Kidney (tissue), 14 donors: ENCODE measurements around the gene SWAP70. TPM values are rescaled to one million over a fixed set of nuclear protein-coding genes. Genes with fewer than 3 reads are reported as not detected.

Experiments used
- DNase-seq, 5 donors: peaks; one replicate each; pipeline ENCODE4 v3.0.0-alpha.2; 2013 to 2020
- FAIRE-seq: peaks from 2 replicates; lab custom pipeline; 2012; peaks lifted over from hg19 to GRCh38; lab: Jason Lieb, UNC
- H3K27ac ChIP-seq, 2 donors: one replicate each; pipeline ENCODE4 v1.7.0; 2013; ENCODE audit warnings: low read depth in 2 of 2, low read length in 2 of 2, inconsistent platforms in 1 of 2
- H3K27me3 ChIP-seq: one replicate; pipeline ENCODE4 v1.7.1; 2013; ENCODE audit warnings: low read length, inconsistent platforms; ENCODE audit not compliant: control insufficient read depth, insufficient read depth
- H3K36me3 ChIP-seq, 3 donors: one replicate each; pipeline versions ENCODE4 v1.7.0 to v1.7.1; 2013; ENCODE audit warnings: low read length in 3 of 3, control low read depth in 1 of 3, inconsistent platforms in 1 of 3; ENCODE audit not compliant: insufficient read depth in 3 of 3, control insufficient read depth in 2 of 3
- H3K4me1 ChIP-seq, 3 donors: one replicate each; pipeline versions ENCODE4 v1.7.0 to v1.7.1; 2013; ENCODE audit warnings: low read length in 3 of 3, inconsistent platforms in 1 of 3, low read depth in 1 of 3; ENCODE audit not compliant: control insufficient read depth in 2 of 3, insufficient read depth in 2 of 3
- H3K4me3 ChIP-seq, 3 donors: one replicate each; pipeline versions ENCODE4 v1.7.0 to v1.8.1; 2013; ENCODE audit warnings: low read length in 3 of 3, control low read depth in 1 of 3, inconsistent platforms in 1 of 3
- H3K9ac ChIP-seq, 3 donors: one replicate each; pipeline versions ENCODE4 v1.7.0 to v1.7.1; 2013; ENCODE audit warnings: low read length in 3 of 3, control low read depth in 1 of 3, inconsistent platforms in 1 of 3
- H3K9me3 ChIP-seq, 3 donors: one replicate each; pipeline versions ENCODE4 v1.7.0 to v1.7.1; 2013; ENCODE audit warnings: low read length in 3 of 3, control low read depth in 1 of 3, inconsistent platforms in 1 of 3; ENCODE audit not compliant: control insufficient read depth in 2 of 3, insufficient read depth in 1 of 3
- CTCF ChIP-seq: IDR thresholded peaks from 3 replicates; pipeline ENCODE4 v1.5.1; 2012; ENCODE audit warnings: mild to moderate bottlenecking, moderate library complexity, borderline replicate concordance; ENCODE audit not compliant: insufficient read depth; ENCODE audit errors: extremely low read depth
- intact Hi-C: fragments of 100-400 bp; cut with DNase I; formaldehyde crosslinking; loops from one replicate; pipeline ENCODE4 v1.11.1; 2022
- polyA plus RNA-seq: library from polyadenylated mRNA; stranded (reverse); fragments of 350-450 nt; fragmentation: Illumina TruSeq; extraction: RNeasy Lipid Tissue Mini Kit (QIAGEN cat#74804); gene quantifications from one replicate; pipeline ENCODE4 v1.2.3, GENCODE V29; 2014; ENCODE audit warnings: low read depth, low replicate concordance; ENCODE audit not compliant: insufficient read depth
- total RNA-seq: library from RNA; stranded (reverse); fragmentation: NEBNext Ultra II Directional; extraction: Animal tissue kit (Norgen Biotek cat#: 25700); gene quantifications from one replicate; pipeline ENCODE4 v1.2.1, GENCODE V29; 2021
- donor health status: control.
- donor health status: control.
- donor health status: control.
- donor health status: control.
- donor health status: control.
- donor health status: DM: yes; HTN: yes; CAD: no.
- donor health status: Normal renal cell carcinoma (clear cell type).

The SWAP70 gene
- total and polyA plus RNA-seq, 2 donors from 2014 or later = 11.1 to 61.0 TPM

GRCh38 chr11:9784602-9785315 is 120.9 kb downstream of the SWAP70 start:
- no peak for FAIRE-seq
- peaks cover 6 to 33% (median 20%) of the 10 kb centered on the region in 3 donors for H3K36me3 ChIP-seq
- DNase-seq = no peak
- TF ChIP-seq CTCF = no peak
- no peak overlapping the region for H3K4me3 ChIP-seq
- no peak overlapping the region for H3K27ac ChIP-seq
- intact Hi-C loops = no loop called here
- no peaks in the 10 kb centered on the region for H3K9me3 ChIP-seq
- H3K27me3 ChIP-seq = no peaks in the 10 kb centered on the region
- no peaks in the 10 kb centered on the region for H3K4me1 ChIP-seq
- H3K9ac ChIP-seq = no peak overlapping the region

DNA sequence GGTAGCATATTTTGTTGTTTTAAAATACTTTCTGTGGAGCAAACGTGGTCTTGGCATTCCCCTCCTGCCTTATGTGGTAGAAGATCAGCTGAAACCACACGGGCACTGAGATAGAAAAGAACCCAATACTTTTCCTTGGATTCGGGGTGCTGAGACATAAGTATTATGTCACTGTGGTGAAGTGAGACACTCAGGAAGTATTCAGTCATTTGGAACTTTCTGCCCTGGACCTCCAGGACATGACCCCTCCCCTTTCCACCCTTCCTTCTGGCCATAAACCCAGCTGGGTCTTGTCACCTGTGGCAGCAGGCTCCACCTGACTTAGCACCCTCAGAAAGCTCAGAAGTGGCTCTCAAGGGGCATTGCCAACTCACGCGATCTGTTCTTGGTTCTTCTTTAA is 123.4 kb downstream of the SWAP70 start:
- Histone ChIP-seq H3K27me3 (no peaks in the 10 kb centered on the region), H3K9ac (no peak overlapping the region), H3K27ac (no peak overlapping the region), H3K4me1 (no peaks in the 10 kb centered on the region), H3K4me3 (no peak overlapping the region), H3K36me3 (peaks cover 0 to 22% (median 7%) of the 10 kb centered on the region in 3 donors), H3K9me3 (no peaks in the 10 kb centered on the region)
- DNase-seq (peak in 1 of 5 donors; percentile 7), FAIRE-seq (no peak)
- intact Hi-C loops = no loop called here
- TF ChIP-seq CTCF = no peak

DNA sequence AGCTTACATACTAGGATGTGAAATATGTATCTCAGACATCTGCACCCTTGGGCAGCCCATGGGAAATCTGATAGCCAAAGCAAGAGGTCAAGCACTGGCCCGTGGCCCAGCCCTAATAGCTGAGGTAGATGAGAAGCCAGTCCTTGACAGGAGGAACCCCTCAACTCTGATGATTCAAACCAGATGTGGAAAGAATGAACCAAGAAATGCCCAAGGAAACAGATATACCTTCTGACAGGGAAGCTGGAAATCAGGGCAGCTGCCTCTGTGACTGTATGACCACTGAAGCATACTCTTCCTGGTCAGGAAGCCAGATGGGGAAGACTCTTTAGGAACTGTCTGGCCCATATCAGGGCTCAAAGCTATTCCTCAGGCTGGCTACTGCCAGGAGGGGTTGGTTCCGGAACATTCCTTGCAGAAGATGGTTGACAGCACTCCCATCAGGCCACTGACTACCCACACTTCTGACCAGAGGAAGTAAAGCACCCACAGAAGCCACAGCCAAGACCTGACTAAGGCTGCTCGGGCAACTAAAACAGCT is 124.2 kb downstream of the SWAP70 start:
- H3K27ac ChIP-seq = no peak overlapping the region
- intact Hi-C loops = no loop called here
- no peak for FAIRE-seq
- H3K27me3 ChIP-seq = no peaks in the 10 kb centered on the region
- no peaks in the 10 kb centered on the region for H3K4me1 ChIP-seq
- H3K9ac ChIP-seq = no peak overlapping the region
- no peaks in the 10 kb centered on the region for H3K9me3 ChIP-seq
- TF ChIP-seq CTCF = no peak
- peak in 1 of 5 donors; percentile 10 for DNase-seq
- H3K4me3 ChIP-seq = no peak overlapping the region
- H3K36me3 ChIP-seq = peaks cover 0 to 22% (median 7%) of the 10 kb centered on the region in 3 donors
